Measurements from ENCODE around the gene CA4.

Gene CA4

DNA sequence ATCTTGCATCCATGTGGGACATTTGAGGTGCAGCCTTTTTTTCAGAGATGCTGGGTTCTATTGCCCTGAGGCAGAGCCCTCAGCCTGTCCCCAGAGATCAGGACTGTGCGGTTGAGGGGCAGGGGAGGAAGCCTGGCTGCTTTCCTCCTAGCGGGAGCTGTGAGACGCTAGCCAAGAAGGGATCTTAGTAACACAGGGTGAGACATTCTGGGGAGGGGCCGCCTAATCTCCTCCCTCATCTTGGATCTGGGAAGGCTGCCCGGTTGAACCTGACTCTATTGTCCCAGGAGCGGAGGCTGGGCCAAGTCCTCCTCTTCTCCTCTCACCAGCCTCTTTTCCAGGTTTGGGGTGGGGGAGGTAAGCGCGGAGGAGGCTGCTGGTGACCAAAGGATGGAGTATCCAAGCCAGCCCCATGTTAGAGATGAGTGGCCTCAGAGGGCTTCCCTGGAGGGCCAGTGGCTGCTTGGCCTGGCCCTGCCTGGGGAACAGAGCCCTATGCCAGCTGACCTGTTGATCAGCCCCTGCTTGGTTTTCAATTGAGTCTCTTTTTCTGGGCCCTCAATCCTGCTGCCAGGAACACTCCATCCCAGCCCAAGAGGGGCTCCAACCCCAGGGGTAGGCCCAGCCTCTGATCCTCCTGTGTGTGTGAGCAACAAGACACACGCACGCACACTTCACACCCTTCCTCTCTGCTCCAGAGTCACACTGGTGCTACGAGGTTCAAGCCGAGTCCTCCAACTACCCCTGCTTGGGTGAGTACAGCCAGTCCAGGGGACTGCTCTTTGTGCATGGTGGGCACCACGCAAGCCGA is 5.0 kb downstream of the CA4 start:
- no peak overlapping the region for H3K4me3 ChIP-seq (ENCODE audit: low read depth, low read length)
- TF ChIP-seq, protein P1, sequence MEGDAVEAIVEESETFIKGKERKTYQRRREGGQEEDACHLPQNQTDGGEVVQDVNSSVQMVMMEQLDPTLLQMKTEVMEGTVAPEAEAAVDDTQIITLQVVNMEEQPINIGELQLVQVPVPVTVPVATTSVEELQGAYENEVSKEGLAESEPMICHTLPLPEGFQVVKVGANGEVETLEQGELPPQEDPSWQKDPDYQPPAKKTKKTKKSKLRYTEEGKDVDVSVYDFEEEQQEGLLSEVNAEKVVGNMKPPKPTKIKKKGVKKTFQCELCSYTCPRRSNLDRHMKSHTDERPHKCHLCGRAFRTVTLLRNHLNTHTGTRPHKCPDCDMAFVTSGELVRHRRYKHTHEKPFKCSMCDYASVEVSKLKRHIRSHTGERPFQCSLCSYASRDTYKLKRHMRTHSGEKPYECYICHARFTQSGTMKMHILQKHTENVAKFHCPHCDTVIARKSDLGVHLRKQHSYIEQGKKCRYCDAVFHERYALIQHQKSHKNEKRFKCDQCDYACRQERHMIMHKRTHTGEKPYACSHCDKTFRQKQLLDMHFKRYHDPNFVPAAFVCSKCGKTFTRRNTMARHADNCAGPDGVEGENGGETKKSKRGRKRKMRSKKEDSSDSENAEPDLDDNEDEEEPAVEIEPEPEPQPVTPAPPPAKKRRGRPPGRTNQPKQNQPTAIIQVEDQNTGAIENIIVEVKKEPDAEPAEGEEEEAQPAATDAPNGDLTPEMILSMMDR (IDR thresholded peaks at IDR 0.05; ENCODE audit: low read depth, low read length, missing control alignments), result no peak
- in situ Hi-C loops (cut with HindIII; ENCODE audit: low sequenced_read_pairs), result no loop called here
- peak; percentile 81 for DNase-seq (ENCODE audit: low read depth)

DNA sequence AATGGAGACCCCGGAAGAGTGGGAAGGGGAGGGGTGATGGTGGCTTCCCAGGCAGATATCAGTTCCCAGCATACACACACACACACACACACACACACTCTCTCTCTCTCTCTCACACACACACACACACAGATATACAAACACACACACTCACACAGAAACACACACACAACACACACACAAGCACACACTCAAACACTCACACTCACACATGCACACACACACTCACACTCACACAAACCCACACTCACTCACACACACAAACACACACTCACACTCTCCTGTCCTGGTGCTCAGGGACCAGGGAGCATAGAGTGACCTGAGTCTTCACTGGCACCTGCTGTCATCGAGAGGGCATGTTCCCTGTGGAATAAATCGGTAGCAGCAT is 5.6 kb downstream of the CA4 start:
- TF ChIP-seq, protein P1 (IDR thresholded peaks at IDR 0.05; ENCODE audit: low read depth, low read length, missing control alignments), result no peak
- no peak for DNase-seq (ENCODE audit: low read depth)
- in situ Hi-C loops (cut with HindIII; ENCODE audit: low sequenced_read_pairs), result no loop called here
- no peak overlapping the region for H3K4me3 ChIP-seq (ENCODE audit: low read depth, low read length)

DNA sequence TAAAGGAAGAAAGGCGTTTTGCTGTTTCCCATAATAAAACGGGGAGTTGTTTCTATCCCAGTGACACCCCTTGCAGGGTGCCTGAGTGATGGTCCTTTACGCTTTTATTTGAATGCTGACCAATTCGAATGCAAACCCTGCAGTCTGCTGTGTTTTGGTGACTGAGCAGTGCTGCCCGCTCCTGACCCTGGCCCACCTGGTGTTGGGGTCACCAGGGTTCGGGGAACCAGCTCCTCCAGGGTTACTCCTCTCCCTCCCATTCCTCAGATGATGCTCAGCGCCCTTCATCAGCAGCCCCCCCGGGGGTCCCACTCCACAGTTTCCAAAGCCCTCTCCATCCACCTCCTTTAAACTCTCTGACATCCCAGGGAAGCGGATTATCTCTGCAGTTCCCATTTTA is 6.0 kb downstream of the CA4 start:
- DNase-seq (ENCODE audit: low read depth), result no peak
- in situ Hi-C loops (cut with HindIII; ENCODE audit: low sequenced_read_pairs), result no loop called here
- TF ChIP-seq, protein P1 (IDR thresholded peaks at IDR 0.05; ENCODE audit: low read depth, low read length, missing control alignments), result no peak
- H3K4me3 ChIP-seq (ENCODE audit: low read depth, low read length), result no peak overlapping the region

DNA sequence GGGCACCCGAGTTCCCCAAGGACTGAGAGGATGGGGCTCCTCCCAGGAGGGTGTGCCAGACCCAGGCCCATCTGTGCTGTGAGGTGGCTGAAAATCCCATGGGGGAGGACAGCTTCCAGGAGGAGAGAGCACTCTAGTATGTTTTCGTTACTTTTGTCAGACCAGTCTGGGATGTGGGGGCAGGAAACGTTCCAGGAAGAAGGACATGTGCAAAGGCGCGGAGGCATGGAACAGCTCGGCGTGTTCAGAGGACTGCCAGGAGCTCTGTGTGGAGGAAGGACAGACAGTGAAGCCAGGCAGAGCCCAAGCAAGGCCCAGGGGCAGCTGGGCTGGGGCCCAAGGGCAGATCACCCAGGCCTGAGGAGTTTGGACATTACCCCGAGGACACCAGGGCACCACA is 7.0 kb downstream of the CA4 start:
- DNase-seq (ENCODE audit: low read depth), result no peak

DNA sequence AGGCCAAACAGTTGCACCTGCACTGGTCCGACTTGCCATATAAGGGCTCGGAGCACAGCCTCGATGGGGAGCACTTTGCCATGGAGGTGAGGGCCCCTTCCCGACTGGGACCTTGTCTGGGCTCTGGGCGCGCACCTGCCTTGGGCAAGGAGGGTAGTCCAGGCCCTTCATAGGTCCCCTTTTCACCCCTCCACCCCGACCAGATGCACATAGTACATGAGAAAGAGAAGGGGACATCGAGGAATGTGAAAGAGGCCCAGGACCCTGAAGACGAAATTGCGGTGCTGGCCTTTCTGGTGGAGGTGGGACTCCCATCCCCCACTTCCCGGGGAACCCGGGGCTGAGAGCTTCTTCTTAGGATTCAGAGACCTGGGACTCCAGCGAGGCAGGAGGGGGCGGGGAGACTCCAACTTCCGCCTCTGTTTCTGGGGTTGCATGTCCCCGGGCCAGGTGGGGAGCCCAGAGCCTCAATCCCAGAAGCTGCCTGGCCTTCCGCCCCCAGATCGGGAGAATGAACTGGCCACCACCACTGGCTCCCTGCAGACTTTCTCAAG is 7.8 kb downstream of the CA4 start:
- TF ChIP-seq, protein P1 (IDR thresholded peaks at IDR 0.05; ENCODE audit: low read depth, low read length, missing control alignments), result no peak
- in situ Hi-C loops (cut with HindIII; ENCODE audit: low sequenced_read_pairs), result no loop called here
- no peak for DNase-seq (ENCODE audit: low read depth)
- no peak overlapping the region for H3K4me3 ChIP-seq (ENCODE audit: low read depth, low read length)

More for the DNA sequence above, 7.0 kb downstream of the CA4 start:
- in situ Hi-C loops (cut with HindIII; ENCODE audit: low sequenced_read_pairs), result no loop called here
- H3K4me3 ChIP-seq (ENCODE audit: low read depth, low read length), result no peak overlapping the region
- TF ChIP-seq, protein P1 (IDR thresholded peaks at IDR 0.05; ENCODE audit: low read depth, low read length, missing control alignments), result no peak

DNA sequence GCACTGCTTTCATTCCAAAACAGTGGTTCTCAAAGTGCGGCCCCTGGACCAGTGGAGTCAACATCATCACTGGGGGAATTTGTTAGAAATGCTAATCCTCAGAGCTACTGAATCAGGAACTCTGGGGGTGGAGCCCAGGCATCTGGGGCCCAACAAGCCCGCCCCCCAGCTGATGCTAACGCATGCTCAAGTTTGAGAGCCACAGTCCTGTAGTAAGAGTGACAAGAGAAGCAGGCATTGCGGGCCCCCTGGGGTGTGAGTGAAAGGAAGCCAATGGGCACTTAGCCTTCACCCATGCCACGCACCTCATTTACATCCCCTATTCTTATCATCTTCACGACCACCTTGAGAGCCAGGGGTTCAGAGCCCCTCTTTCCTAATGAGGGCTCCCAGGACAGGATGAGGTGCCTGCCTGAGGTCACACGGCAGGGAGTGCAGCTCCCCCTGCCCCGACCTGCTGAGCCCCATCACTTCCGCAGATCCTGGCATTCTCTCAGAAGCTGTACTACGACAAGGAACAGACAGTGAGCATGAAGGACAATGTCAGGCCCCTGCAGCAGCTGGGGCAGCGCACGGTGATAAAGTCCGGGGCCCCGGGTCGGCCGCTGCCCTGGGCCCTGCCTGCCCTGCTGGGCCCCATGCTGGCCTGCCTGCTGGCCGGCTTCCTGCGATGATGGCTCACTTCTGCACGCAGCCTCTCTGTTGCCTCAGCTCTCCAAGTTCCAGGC is 9.1 kb downstream of the CA4 start:
- no peak overlapping the region for H3K4me3 ChIP-seq (ENCODE audit: low read depth, low read length)
- TF ChIP-seq, protein P1 (IDR thresholded peaks at IDR 0.05; ENCODE audit: low read depth, low read length, missing control alignments), result no peak
- in situ Hi-C loops (cut with HindIII; ENCODE audit: low sequenced_read_pairs), result no loop called here
- DNase-seq (ENCODE audit: low read depth), result no peak
